Natural killer cell (primary cell): Measurements from ENCODE around the gene FHIP1B. TPM values are rescaled to one million over a fixed set of nuclear protein-coding genes. Genes with fewer than 3 reads are reported as not detected.

ENCODE experiments used
- ATAC-seq, 3 donors: fragments of 150-1000 bp in 2 of 3; fragments of 200-7000 bp in 1 of 3; cut with Tn5 transposase; 1 replicate in 1 of 3; 2 replicates in 2 of 3; pipeline ENCODE4 v1.10.0; 2021; ENCODE audit warnings: mild to moderate bottlenecking in 2 of 3, moderate library complexity in 2 of 3
- DNase-seq, 2 donors: peaks; one replicate each; pipeline versions ENCODE4 v3.0.0 to v3.0.0-alpha.2; 2013 to 2021; ENCODE audit warnings: mixed read lengths in 1 of 2
- H3K27ac ChIP-seq: one replicate; pipeline ENCODE4 v1.5.1; 2013; ENCODE audit warnings: mild to moderate bottlenecking, low read length
- H3K27me3 ChIP-seq: one replicate; pipeline ENCODE4 v1.6.1; 2013; ENCODE audit warnings: low read length; ENCODE audit not compliant: control insufficient read depth, insufficient read depth
- H3K36me3 ChIP-seq: one replicate; pipeline ENCODE4 v1.6.1; 2013; ENCODE audit warnings: low read length; ENCODE audit not compliant: control insufficient read depth, insufficient read depth
- H3K4me1 ChIP-seq: one replicate; pipeline ENCODE4 v1.6.1; 2013; ENCODE audit warnings: low read length; ENCODE audit not compliant: control insufficient read depth, insufficient read depth
- H3K4me3 ChIP-seq: one replicate; pipeline ENCODE4 v1.5.1; 2013; ENCODE audit warnings: low read length
- H3K9me3 ChIP-seq: one replicate; pipeline ENCODE4 v1.6.1; 2013; ENCODE audit warnings: low read length; ENCODE audit not compliant: control insufficient read depth, insufficient read depth
- H3K27ac Mint-ChIP-seq, 2 donors: one replicate each; pipeline ENCODE4 v1.8.0; 2022; ENCODE audit warnings: mild to moderate bottlenecking in 2 of 2, mixed read lengths in 2 of 2, moderate library complexity in 1 of 2
- H3K27me3 Mint-ChIP-seq, 2 donors: one replicate each; pipeline ENCODE4 v1.8.0; 2022; ENCODE audit warnings: low read depth in 2 of 2, mixed read lengths in 2 of 2
- H3K36me3 Mint-ChIP-seq: one replicate; pipeline ENCODE4 v1.8.0; 2022; ENCODE audit warnings: mixed read lengths
- H3K4me1 Mint-ChIP-seq, 2 donors: one replicate each; pipeline ENCODE4 v1.8.0; 2022; ENCODE audit warnings: mixed read lengths in 2 of 2
- H3K4me3 Mint-ChIP-seq: one replicate; pipeline ENCODE4 v1.8.0; 2022; ENCODE audit warnings: mild to moderate bottlenecking, moderate library complexity, mixed read lengths
- H3K9me3 Mint-ChIP-seq, 2 donors: one replicate each; pipeline ENCODE4 v1.8.0; 2022; ENCODE audit warnings: mixed read lengths in 2 of 2
- CTCF ChIP-seq: fragments of 200-600 bp; IDR thresholded peaks from one replicate; pipeline ENCODE4 v1.8.0; 2022; ENCODE audit warnings: antibody characterized with exemption
- WGBS: methylation state at CpG from one replicate; pipeline ENCODE4 v1.1.7; 2013; ENCODE audit warnings: missing lambda C conversion rate; ENCODE audit not compliant: insufficient coverage; 5-methylcytosine and 5-hydroxymethylcytosine counted together
- intact Hi-C: fragments of 100-400 bp; cut with micrococcal nuclease; formaldehyde crosslinking; loops from one replicate; pipeline ENCODE4 v1.14.2; 2022
- total RNA-seq, 4 donors: library from RNA; stranded (reverse); fragments of 120-200 nt in 1 of 4; gene quantifications; one replicate each; pipeline versions ENCODE4 v1.2.3 to v1.2.4, GENCODE V29; 2013 to 2022

The FHIP1B gene
- total RNA-seq, 3 donors from 2014 or later (not counting 1 experiment from before 2014, with no cell fraction given): 50.6 to 76.9 (median 58.4) TPM

- Histone ChIP-seq H3K9me3 (no peaks in the 10 kb centered on the region), H3K4me3 (no peak overlapping the region), H3K27me3 (peaks cover 23% of the 10 kb centered on the region), H3K4me1 (peaks cover 16% of the 10 kb centered on the region), H3K27ac (no peak overlapping the region), H3K36me3 (no peaks in the 10 kb centered on the region)
- TF ChIP-seq CTCF: no peak
- H3K36me3 Mint-ChIP-seq: no peaks in the 10 kb centered on the region
- no peaks in the 10 kb centered on the region for H3K9me3 Mint-ChIP-seq
- peaks cover 0 to 15% of the 10 kb centered on the region in 2 donors for H3K27me3 Mint-ChIP-seq
- H3K27ac Mint-ChIP-seq: no peak overlapping the region
- no peak for DNase-seq
- intact Hi-C loops: no loop called here
- WGBS: 100% methylated on average over 1 of the region's 1 CpG
- no peak overlapping the region for H3K4me3 Mint-ChIP-seq
- peaks cover 0 to 5% of the 10 kb centered on the region in 2 donors for H3K4me1 Mint-ChIP-seq
- ATAC-seq: no peak
Observed at GRCh38 chr11:6263662-6264061, 29.2 kb upstream of the FHIP1B start.

- intact Hi-C loops: no loop called here
- DNase-seq: no peak
- H3K36me3 Mint-ChIP-seq: no peaks in the 10 kb centered on the region
- H3K9me3 Mint-ChIP-seq: no peaks in the 10 kb centered on the region
- H3K4me1 Mint-ChIP-seq: peaks cover 0 to 5% of the 10 kb centered on the region in 2 donors
- H3K4me3 ChIP-seq: no peak overlapping the region
- H3K27ac ChIP-seq: no peak overlapping the region
- 56% methylated on average over 4 of the region's 5 CpGs for WGBS
- no peaks in the 10 kb centered on the region for H3K9me3 ChIP-seq
- H3K27ac Mint-ChIP-seq: no peak overlapping the region
- H3K4me1 ChIP-seq: peaks cover 18% of the 10 kb centered on the region
- no peak overlapping the region for H3K4me3 Mint-ChIP-seq
- no peak for TF ChIP-seq CTCF
- peaks cover 0 to 11% of the 10 kb centered on the region in 2 donors for H3K27me3 Mint-ChIP-seq
- H3K36me3 ChIP-seq: no peaks in the 10 kb centered on the region
- peaks cover 29% of the 10 kb centered on the region for H3K27me3 ChIP-seq
- ATAC-seq: no peak
Observed at GRCh38 chr11:6260207-6260726, 25.8 kb upstream of the FHIP1B start.

GRCh38 chr11:6258571-6259081 is 24.2 kb upstream of the FHIP1B start:
- Histone ChIP-seq H3K9me3 (no peaks in the 10 kb centered on the region), H3K4me1 (peaks cover 18% of the 10 kb centered on the region), H3K27me3 (peaks cover 29% of the 10 kb centered on the region), H3K4me3 (no peak overlapping the region), H3K36me3 (no peaks in the 10 kb centered on the region), H3K27ac (no peak overlapping the region)
- Mint-ChIP-seq H3K4me3 (peak overlapping the region; percentile 22), H3K27ac (no peak overlapping the region), H3K36me3 (no peaks in the 10 kb centered on the region), H3K4me1 (peaks cover 0 to 5% of the 10 kb centered on the region in 2 donors), H3K9me3 (no peaks in the 10 kb centered on the region), H3K27me3 (peaks cover 0 to 6% of the 10 kb centered on the region in 2 donors)
- ATAC-seq (peak in 2 of 3 donors; percentile 57 to 58), DNase-seq (peak in 1 of 2 donors; percentile 37)
- TF ChIP-seq CTCF: no peak
- WGBS: 15% methylated on average over 16 of the region's 16 CpGs
- intact Hi-C loops: no loop called here

GRCh38 chr11:6258141-6258540 is 23.7 kb upstream of the FHIP1B start:
- DNase-seq (peak in 1 of 2 donors; percentile 12), ATAC-seq (no peak)
- intact Hi-C loops: no loop called here
- Mint-ChIP-seq H3K4me1 (peaks cover 0 to 5% of the 10 kb centered on the region in 2 donors), H3K36me3 (no peaks in the 10 kb centered on the region), H3K9me3 (no peaks in the 10 kb centered on the region), H3K4me3 (peak overlapping the region; percentile 22), H3K27me3 (peaks cover 0 to 6% of the 10 kb centered on the region in 2 donors), H3K27ac (no peak overlapping the region)
- no peak for TF ChIP-seq CTCF
- peaks cover 18% of the 10 kb centered on the region for H3K4me1 ChIP-seq
- no peaks in the 10 kb centered on the region for H3K36me3 ChIP-seq
- no peak overlapping the region for H3K27ac ChIP-seq
- 79% methylated on average over 3 of the region's 3 CpGs for WGBS
- no peaks in the 10 kb centered on the region for H3K9me3 ChIP-seq
- H3K4me3 ChIP-seq: no peak overlapping the region
- H3K27me3 ChIP-seq: peaks cover 29% of the 10 kb centered on the region
